GM06990 (cell line): ENCODE data around the gene CLDN3.

ENCODE experiments used
- DNase-seq: peaks from one replicate; pipeline ENCODE4 v3.0.0-alpha.2; 2011; ENCODE audit not compliant: insufficient read length; ENCODE audit errors: extremely low read depth
- H3K27me3 ChIP-seq: replicated peaks from 2 replicates; pipeline ENCODE4 v1.6.0; 2011; ENCODE audit warnings: low read length; ENCODE audit not compliant: control insufficient read depth, insufficient read depth
- H3K36me3 ChIP-seq: 2 replicates; pipeline ENCODE4 v1.5.1; 2011; ENCODE audit warnings: low read length; ENCODE audit not compliant: control insufficient read depth, insufficient read depth
- H3K4me3 ChIP-seq: replicated peaks from 2 replicates; pipeline ENCODE4 v1.5.1; 2011; ENCODE audit warnings: low read depth, mild to moderate bottlenecking, control low read depth, low read length
- CTCF ChIP-seq: IDR thresholded peaks from 2 replicates; pipeline ENCODE4 v1.5.1; 2011; ENCODE audit warnings: low read length, control low read depth, mild to moderate bottlenecking, inconsistent platforms; ENCODE audit not compliant: insufficient read depth, poor library complexity, severe bottlenecking

Gene CLDN3

GRCh38 chr7:73742753-73743641, 27.1 kb downstream of the CLDN3 start:
- Histone ChIP-seq H3K36me3 (no peaks in the 10 kb centered on the region), H3K27me3 (no peaks in the 10 kb centered on the region), H3K4me3 (no peak overlapping the region)
- peak; percentile 34 for DNase-seq
- no peak for TF ChIP-seq CTCF

GRCh38 chr7:73742338-73742752, 27.7 kb downstream of the CLDN3 start:
- Histone ChIP-seq H3K4me3 (no peak overlapping the region), H3K36me3 (no peaks in the 10 kb centered on the region), H3K27me3 (no peaks in the 10 kb centered on the region)
- no peak for DNase-seq
- no peak for TF ChIP-seq CTCF

GRCh38 chr7:73741600-73741999, 28.5 kb downstream of the CLDN3 start:
- no peak overlapping the region for H3K4me3 ChIP-seq
- TF ChIP-seq CTCF, result no peak
- no peak for DNase-seq
- no peaks in the 10 kb centered on the region for H3K27me3 ChIP-seq
- H3K36me3 ChIP-seq, result peaks cover 2% of the 10 kb centered on the region

GRCh38 chr7:73740771-73741170, 29.3 kb downstream of the CLDN3 start:
- Histone ChIP-seq H3K27me3 (no peaks in the 10 kb centered on the region), H3K36me3 (peaks cover 7% of the 10 kb centered on the region), H3K4me3 (no peak overlapping the region)
- DNase-seq, result no peak
- TF ChIP-seq CTCF, result no peak

GRCh38 chr7:73740212-73740611, 29.9 kb downstream of the CLDN3 start:
- no peak for DNase-seq

More at GRCh38 chr7:73740212-73740611, 29.9 kb downstream of the CLDN3 start:
- TF ChIP-seq CTCF, result no peak
- no peaks in the 10 kb centered on the region for H3K27me3 ChIP-seq
- peaks cover 7% of the 10 kb centered on the region for H3K36me3 ChIP-seq
- no peak overlapping the region for H3K4me3 ChIP-seq
